Measurements from ENCODE around the gene SNAI3. TPM values are rescaled to one million over a fixed set of nuclear protein-coding genes. Genes with fewer than 3 reads are reported as not detected.

The SNAI3 gene
- total and polyA plus RNA-seq, 4 experiments from 2014 or later: 11.6 to 22.9 (median 14.8) TPM

DNA sequence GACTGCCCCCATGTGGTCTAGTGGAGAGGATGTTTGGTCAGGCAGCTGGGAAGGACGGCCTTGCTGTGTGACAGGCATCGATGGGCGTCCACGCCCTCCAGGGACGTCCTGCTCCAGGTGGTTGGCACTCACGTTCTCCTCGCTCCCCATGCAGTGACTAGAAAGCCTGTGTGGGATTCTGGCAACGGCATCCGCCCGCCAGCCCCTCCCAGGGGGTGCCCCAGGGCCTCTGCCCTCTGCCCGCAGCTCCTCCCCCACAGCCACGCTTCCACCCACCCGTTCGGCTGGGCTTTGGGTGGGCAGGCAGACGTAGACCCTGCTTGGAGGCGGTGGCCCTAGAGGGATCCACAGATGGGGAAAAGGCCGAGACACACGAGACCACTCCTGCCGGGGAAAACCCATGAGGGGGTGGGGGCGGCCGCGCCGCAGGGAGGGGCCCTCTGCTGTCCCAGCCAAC lies 52.6 kb downstream of the SNAI3 start:
- Histone ChIP-seq H3K27me3 (ENCODE audit: insufficient read depth, low read length) (peaks cover 2% of the 10 kb centered on the region), H3K4me1 (ENCODE audit: insufficient read depth, low read length) (peaks cover 42% of the 10 kb centered on the region), H3K4me3 (ENCODE audit: low read length in 2 of 2) (peak overlapping the region in 1 of 2 donors; percentile 53), H3K9me3 (ENCODE audit: control insufficient read depth in 1 of 2, low read length in 2 of 2) (no peaks in the 10 kb centered on the region), H3K36me3 (ENCODE audit: insufficient read depth, low read length) (peaks cover 9% of the 10 kb centered on the region), H3K27ac (ENCODE audit: low read depth, low read length) (peak overlapping the region; percentile 62)
- DNase-seq: peak; percentile 52 to 77 (median 68)
- CTCF ChIA-PET (ENCODE audit: partially characterized antibody): interaction anchor here (0.8 to 1.5 kb wide), 4 partner anchors 13 to 149 kb away, joined by 3 to 11 read pairs (median 5); partner anchors contain the start of gene ZC3H18
- Mint-ChIP-seq H3K9me3 (peaks cover 0 to 5% (median 0%) of the 10 kb centered on the region in 8 donors), H3K36me3 (peaks cover 6 to 24% of the 10 kb centered on the region in 2 donors), H3K27me3 (peaks cover 0 to 6% of the 10 kb centered on the region in 2 donors), H3K4me3 (peak overlapping the region; percentile 69 to 85 (median 78)), H3K27ac (peak overlapping the region; percentile 66 to 93 (median 79)), H3K4me1 (peaks cover 14 to 44% (median 28%) of the 10 kb centered on the region in 4 donors)
- intact Hi-C loops (cut with micrococcal nuclease): loop anchor here (2.0 to 5.0 kb wide), 3 partner anchors 15 to 224 kb away; partner anchors contain the start of genes CYBA, GALNS and TRAPPC2L
- POLR2A ChIA-PET (ENCODE audit: partially characterized antibody): interaction anchor here (0.6 to 6.0 kb wide), 16 partner anchors 9 to 149 kb away, joined by 3 to 50 read pairs (median 6); partner anchors contain the start of genes MVD and ZC3H18

DNA sequence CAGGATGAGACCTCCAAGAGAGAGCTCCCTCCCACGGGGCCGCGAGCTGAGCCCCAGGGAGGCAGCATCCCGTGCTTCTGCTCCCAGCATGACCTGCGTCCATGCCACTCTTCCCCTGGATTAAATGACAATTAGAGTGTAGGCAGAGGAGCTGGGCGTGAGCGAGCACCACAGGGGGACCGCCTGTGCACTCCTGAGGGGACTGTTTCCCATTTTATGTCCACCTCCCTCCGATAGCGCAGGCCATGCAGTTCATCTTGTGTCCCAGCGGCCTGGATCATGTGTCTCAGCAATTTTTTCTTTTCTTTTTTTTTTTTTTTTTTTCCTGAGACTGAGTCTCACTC lies 53.7 kb downstream of the SNAI3 start:
- intact Hi-C loops (cut with micrococcal nuclease): loop anchor here (5.0 kb wide), 1 partner anchor 225 kb away; the partner anchor contains the start of genes GALNS and TRAPPC2L
- H3K36me3 Mint-ChIP-seq: peaks cover 6 to 29% of the 10 kb centered on the region in 2 donors
- H3K4me3 Mint-ChIP-seq: peak overlapping the region in 1 of 8 donors; percentile 30
- POLR2A ChIA-PET (ENCODE audit: partially characterized antibody): interaction anchor here (1.1 to 6.0 kb wide), 10 partner anchors 8 to 70 kb away, joined by 3 to 50 read pairs (median 8); partner anchors contain the start of genes MVD and ZC3H18
- Histone ChIP-seq H3K27ac (ENCODE audit: low read depth, low read length) (no peak overlapping the region), H3K4me1 (ENCODE audit: insufficient read depth, low read length) (peaks cover 30% of the 10 kb centered on the region), H3K9me3 (ENCODE audit: control insufficient read depth in 1 of 2, low read length in 2 of 2) (no peaks in the 10 kb centered on the region), H3K27me3 (ENCODE audit: insufficient read depth, low read length) (no peaks in the 10 kb centered on the region), H3K4me3 (ENCODE audit: low read length in 2 of 2) (no peak overlapping the region), H3K36me3 (ENCODE audit: insufficient read depth, low read length) (peaks cover 9% of the 10 kb centered on the region)
- CTCF ChIA-PET (ENCODE audit: partially characterized antibody): interaction anchor here (0.7 to 1.6 kb wide), 5 partner anchors 13 to 150 kb away, joined by 3 read pairs; no protein-coding TSS in a partner anchor
- H3K27ac Mint-ChIP-seq: peak overlapping the region; percentile 29 to 93 (median 53)
- no peak for DNase-seq
- H3K27me3 Mint-ChIP-seq: peaks cover 0 to 3% of the 10 kb centered on the region in 2 donors
- H3K4me1 Mint-ChIP-seq: peaks cover 9 to 34% (median 17%) of the 10 kb centered on the region in 4 donors
- peaks cover 0 to 5% (median 0%) of the 10 kb centered on the region in 8 donors for H3K9me3 Mint-ChIP-seq

DNA sequence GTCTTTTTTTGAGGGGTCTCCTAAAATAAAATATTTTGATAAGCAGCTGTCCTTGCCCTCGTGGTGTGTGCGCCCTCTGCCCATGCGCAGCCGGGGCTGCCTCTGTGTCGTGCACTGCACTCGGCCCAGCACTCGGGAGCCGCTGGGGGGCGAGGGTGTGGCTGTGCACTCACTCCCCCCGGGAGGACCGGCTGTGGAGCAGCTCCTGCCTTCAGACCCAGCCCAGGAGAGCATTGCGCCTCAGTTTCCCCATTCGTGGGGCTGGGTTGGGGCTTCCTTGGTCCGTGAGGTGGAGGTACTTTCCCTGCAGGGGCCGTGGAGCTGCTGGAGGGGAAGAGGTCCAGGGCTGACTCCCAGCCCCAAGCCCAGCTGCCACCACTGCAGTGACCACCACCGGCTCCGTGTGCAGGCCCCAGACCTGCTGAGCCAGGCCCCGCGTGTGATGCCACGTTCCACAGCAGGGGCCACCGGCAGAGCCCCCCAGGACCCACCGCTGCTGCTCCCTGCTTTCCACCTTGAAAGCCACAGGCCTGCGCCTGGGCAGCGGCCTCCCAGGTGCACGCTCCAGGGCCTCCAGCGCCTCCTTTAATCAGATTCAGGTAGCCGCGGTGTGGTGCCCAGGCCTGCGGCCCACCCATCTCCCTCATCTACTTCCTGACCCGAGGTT lies 54.3 kb downstream of the SNAI3 start:
- H3K36me3 ChIP-seq (ENCODE audit: insufficient read depth, low read length): peaks cover 9% of the 10 kb centered on the region
- no peak overlapping the region for H3K27ac ChIP-seq (ENCODE audit: low read depth, low read length)
- H3K27ac Mint-ChIP-seq: peak overlapping the region in 6 of 7 donors; percentile 26 to 83 (median 52)
- H3K4me1 Mint-ChIP-seq: peaks cover 5 to 31% (median 13%) of the 10 kb centered on the region in 4 donors
- intact Hi-C loops (cut with micrococcal nuclease): loop anchor here (5.0 kb wide), 1 partner anchor 225 kb away; the partner anchor contains the start of genes GALNS and TRAPPC2L
- H3K36me3 Mint-ChIP-seq: peaks cover 6 to 28% of the 10 kb centered on the region in 2 donors
- H3K4me1 ChIP-seq (ENCODE audit: insufficient read depth, low read length): peaks cover 25% of the 10 kb centered on the region
- no peak overlapping the region for H3K4me3 ChIP-seq (ENCODE audit: low read length in 2 of 2)
- POLR2A ChIA-PET (ENCODE audit: partially characterized antibody): interaction anchor here (1.6 to 6.0 kb wide), 4 partner anchors 12 to 56 kb away, joined by 7 to 50 read pairs (median 10); partner anchors contain the start of gene MVD
- H3K9me3 ChIP-seq (ENCODE audit: control insufficient read depth in 1 of 2, low read length in 2 of 2): no peaks in the 10 kb centered on the region
- H3K27me3 ChIP-seq (ENCODE audit: insufficient read depth, low read length): no peaks in the 10 kb centered on the region
- H3K27me3 Mint-ChIP-seq: peaks cover 0 to under 1% of the 10 kb centered on the region in 2 donors
- DNase-seq: peak in 1 of 5 donors; percentile 28
- no peak overlapping the region for H3K4me3 Mint-ChIP-seq
- H3K9me3 Mint-ChIP-seq: peaks cover 0 to under 1% (median 0%) of the 10 kb centered on the region in 8 donors
- CTCF ChIA-PET (ENCODE audit: partially characterized antibody): interaction anchor here (1.1 to 1.6 kb wide), 2 partner anchors 12 to 18 kb away, joined by 3 read pairs; no protein-coding TSS in a partner anchor

DNA sequence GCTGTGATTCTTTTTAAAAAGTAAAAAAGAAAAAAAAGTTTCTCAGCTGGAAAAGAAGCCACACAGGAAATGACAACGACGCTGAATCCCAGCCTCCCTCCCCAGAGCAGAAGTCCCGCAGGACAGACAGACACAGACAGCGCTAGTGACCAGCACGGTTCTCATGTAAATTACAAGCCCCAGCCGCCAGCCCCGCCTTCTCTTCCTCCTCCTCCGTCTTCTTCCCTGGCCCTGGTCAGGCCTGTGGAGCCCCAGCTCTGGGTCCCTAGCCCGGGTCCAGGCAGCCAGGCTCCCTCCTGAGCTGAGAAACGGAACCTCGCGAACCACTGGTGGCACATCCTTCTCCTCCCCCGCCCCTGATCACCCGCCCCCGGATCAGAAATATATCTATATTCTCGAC lies 54.9 kb downstream of the SNAI3 start:
- H3K27me3 Mint-ChIP-seq: no peaks in the 10 kb centered on the region
- no peaks in the 10 kb centered on the region for H3K9me3 Mint-ChIP-seq
- H3K4me3 Mint-ChIP-seq: peak overlapping the region in 1 of 8 donors; percentile 24
- H3K4me1 Mint-ChIP-seq: peaks cover 5 to 29% (median 11%) of the 10 kb centered on the region in 4 donors
- H3K36me3 ChIP-seq (ENCODE audit: insufficient read depth, low read length): peaks cover 9% of the 10 kb centered on the region
- no peak overlapping the region for H3K27ac ChIP-seq (ENCODE audit: low read depth, low read length)
- intact Hi-C loops (cut with micrococcal nuclease): loop anchor here (5.0 kb wide), 1 partner anchor 226 kb away; the partner anchor contains the start of genes GALNS and TRAPPC2L
- no peaks in the 10 kb centered on the region for H3K9me3 ChIP-seq (ENCODE audit: control insufficient read depth in 1 of 2, low read length in 2 of 2)
- H3K4me3 ChIP-seq (ENCODE audit: low read length in 2 of 2): no peak overlapping the region
- ChIA-PET POLR2A (ENCODE audit: partially characterized antibody) (interaction anchor here (0.9 to 6.0 kb wide), 3 partner anchors 10 to 32 kb away, joined by 3 to 50 read pairs (median 12); partner anchors contain the start of gene MVD), CTCF (ENCODE audit: partially characterized antibody) (interaction anchor here (1.6 kb wide), 1 partner anchor 12 kb away, joined by 3 read pairs; no protein-coding TSS in a partner anchor)
- peaks cover 24% of the 10 kb centered on the region for H3K4me1 ChIP-seq (ENCODE audit: insufficient read depth, low read length)
- no peaks in the 10 kb centered on the region for H3K27me3 ChIP-seq (ENCODE audit: insufficient read depth, low read length)
- peaks cover 12 to 32% of the 10 kb centered on the region in 2 donors for H3K36me3 Mint-ChIP-seq
- peak in 1 of 5 donors; percentile 5 for DNase-seq
- peak overlapping the region in 4 of 7 donors; percentile 26 to 84 (median 62) for H3K27ac Mint-ChIP-seq

GRCh38 chr16:88630941-88631340 lies 55.4 kb downstream of the SNAI3 start:
- intact Hi-C loops (cut with micrococcal nuclease): loop anchor here (5.0 kb wide), 1 partner anchor 226 kb away; the partner anchor contains the start of genes GALNS and TRAPPC2L
- Histone ChIP-seq H3K4me1 (ENCODE audit: insufficient read depth, low read length) (peaks cover 20% of the 10 kb centered on the region), H3K36me3 (ENCODE audit: insufficient read depth, low read length) (peaks cover 9% of the 10 kb centered on the region), H3K27ac (ENCODE audit: low read depth, low read length) (no peak overlapping the region), H3K27me3 (ENCODE audit: insufficient read depth, low read length) (no peaks in the 10 kb centered on the region), H3K4me3 (ENCODE audit: low read length in 2 of 2) (no peak overlapping the region), H3K9me3 (ENCODE audit: control insufficient read depth in 1 of 2, low read length in 2 of 2) (no peaks in the 10 kb centered on the region)
- Mint-ChIP-seq H3K27me3 (no peaks in the 10 kb centered on the region), H3K36me3 (peaks cover 15 to 37% of the 10 kb centered on the region in 2 donors), H3K4me3 (no peak overlapping the region), H3K9me3 (no peaks in the 10 kb centered on the region), H3K27ac (no peak overlapping the region), H3K4me1 (peaks cover 5 to 24% (median 9%) of the 10 kb centered on the region in 4 donors)
- ChIA-PET POLR2A (ENCODE audit: partially characterized antibody) (interaction anchor here (0.9 to 6.0 kb wide), 3 partner anchors 10 to 33 kb away, joined by 3 to 50 read pairs (median 12); partner anchors contain the start of gene MVD), CTCF (ENCODE audit: partially characterized antibody) (interaction anchor here (1.6 kb wide), 1 partner anchor 11 kb away, joined by 3 read pairs; no protein-coding TSS in a partner anchor)
- DNase-seq: peak in 1 of 5 donors; percentile 28

DNA sequence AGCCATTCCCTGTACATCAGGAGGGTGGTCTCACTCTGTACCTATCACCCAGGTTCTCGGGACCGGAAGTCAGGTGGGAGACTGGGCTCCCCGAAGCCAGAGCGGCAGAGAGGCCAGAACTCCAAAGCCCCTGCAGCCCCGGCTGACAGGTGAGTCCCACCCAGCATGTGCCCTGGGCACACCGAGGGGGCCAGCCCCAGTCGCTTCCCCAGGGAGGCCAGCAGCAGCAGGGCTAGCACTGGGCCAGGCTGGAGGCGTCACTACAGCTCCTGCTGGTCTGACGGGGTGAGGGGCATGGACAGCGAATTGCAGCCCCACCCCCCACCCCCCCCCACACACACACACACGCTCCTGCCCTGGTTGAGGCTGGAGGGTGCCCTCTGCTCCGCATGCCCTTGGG lies 55.9 kb downstream of the SNAI3 start:
- Mint-ChIP-seq H3K4me1 (peaks cover 5 to 20% (median 8%) of the 10 kb centered on the region in 4 donors), H3K4me3 (no peak overlapping the region), H3K27ac (peak overlapping the region in 1 of 7 donors; percentile 83), H3K36me3 (peaks cover 15 to 40% of the 10 kb centered on the region in 2 donors), H3K27me3 (no peaks in the 10 kb centered on the region), H3K9me3 (no peaks in the 10 kb centered on the region)
- ChIA-PET POLR2A (ENCODE audit: partially characterized antibody) (interaction anchor here (0.9 to 6.0 kb wide), 2 partner anchors 11 kb away, joined by 3 to 50 read pairs; no protein-coding TSS in a partner anchor), CTCF (ENCODE audit: partially characterized antibody) (interaction anchor here (1.6 kb wide), 1 partner anchor 10 kb away, joined by 5 read pairs; no protein-coding TSS in a partner anchor)
- intact Hi-C loops (cut with micrococcal nuclease): loop anchor here (5.0 kb wide), 1 partner anchor 227 kb away; the partner anchor contains the start of genes GALNS and TRAPPC2L
- Histone ChIP-seq H3K9me3 (ENCODE audit: control insufficient read depth in 1 of 2, low read length in 2 of 2) (no peaks in the 10 kb centered on the region), H3K4me3 (ENCODE audit: low read length in 2 of 2) (no peak overlapping the region), H3K4me1 (ENCODE audit: insufficient read depth, low read length) (peaks cover 18% of the 10 kb centered on the region), H3K36me3 (ENCODE audit: insufficient read depth, low read length) (peaks cover 9% of the 10 kb centered on the region), H3K27me3 (ENCODE audit: insufficient read depth, low read length) (no peaks in the 10 kb centered on the region), H3K27ac (ENCODE audit: low read depth, low read length) (no peak overlapping the region)
- peak in 1 of 5 donors; percentile 36 for DNase-seq

All from CD4-positive, alpha-beta memory T cell (primary cell).